Measurements from ENCODE around the gene SLIT3. TPM values are rescaled to one million over a fixed set of nuclear protein-coding genes. Genes with fewer than 3 reads are reported as not detected.

SLIT3 gene
- total RNA-seq, 2 experiments from 2014 or later = 1.8 to 2.1 TPM

DNA sequence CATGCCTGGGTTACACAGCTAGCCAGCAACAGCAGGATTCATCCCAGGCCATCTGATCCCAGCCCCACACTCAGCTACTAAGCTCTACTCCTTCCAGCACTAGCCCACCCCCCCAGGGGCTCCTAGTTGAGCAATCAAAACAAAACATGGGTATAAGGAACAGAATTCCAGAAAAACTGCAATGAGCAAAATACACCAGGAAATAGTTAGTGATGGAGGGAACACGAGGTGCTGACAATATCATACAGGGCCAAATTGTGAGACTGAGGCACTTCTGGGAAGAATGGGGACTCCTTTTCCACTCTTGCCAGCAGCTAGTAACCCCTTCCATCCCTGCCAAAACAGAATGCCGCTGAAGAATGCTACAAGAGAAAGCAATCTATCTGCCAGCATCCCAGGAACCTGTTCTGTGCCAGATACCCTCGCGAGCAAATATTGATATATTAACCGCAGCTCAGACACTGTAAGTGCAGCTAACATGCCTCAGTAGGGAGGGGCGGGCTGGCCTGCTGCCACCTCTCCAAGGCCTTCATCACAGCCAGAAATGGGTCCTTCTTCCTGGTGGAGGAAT is 161.4 kb downstream of the SLIT3 start:
- Mint-ChIP-seq H3K27ac (no peak overlapping the region), H3K27me3 (peaks cover 4% of the 10 kb centered on the region), H3K9me3 (no peaks in the 10 kb centered on the region), H3K4me3 (no peak overlapping the region), H3K4me1 (ENCODE audit: low read depth) (no peaks in the 10 kb centered on the region), H3K36me3 (no peaks in the 10 kb centered on the region)
- ChIA-PET POLR2A (no interaction called here), CTCF (no interaction called here)
- intact Hi-C loops (cut with micrococcal nuclease) = no loop called here
- DNase-seq = no peak

DNA sequence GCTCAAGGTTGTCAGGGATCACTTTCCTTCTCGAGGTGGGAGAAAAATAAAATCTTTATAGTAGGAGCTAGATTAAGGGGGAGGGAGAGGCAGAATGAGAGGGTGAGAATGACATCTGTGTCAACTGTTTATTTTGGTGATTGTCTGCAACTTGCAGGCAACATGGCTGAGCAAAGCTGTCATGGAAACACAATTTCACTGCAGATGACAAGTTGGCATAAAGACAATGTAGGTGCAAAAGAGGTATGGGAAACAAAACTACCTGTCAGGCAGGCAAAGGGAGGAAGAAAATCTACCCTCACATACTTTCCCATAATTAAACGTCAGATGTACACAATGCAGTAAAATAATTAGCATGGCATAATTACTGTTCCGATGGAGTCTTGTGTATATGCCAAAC is 167.4 kb downstream of the SLIT3 start:
- no peak overlapping the region for H3K4me3 Mint-ChIP-seq
- intact Hi-C loops (cut with micrococcal nuclease) = no loop called here
- CTCF ChIA-PET = no interaction called here
- no peaks in the 10 kb centered on the region for H3K27me3 Mint-ChIP-seq
- H3K4me1 Mint-ChIP-seq (ENCODE audit: low read depth) = no peaks in the 10 kb centered on the region
- no peaks in the 10 kb centered on the region for H3K36me3 Mint-ChIP-seq
- no peaks in the 10 kb centered on the region for H3K9me3 Mint-ChIP-seq
- DNase-seq = no peak
- POLR2A ChIA-PET = no interaction called here
- H3K27ac Mint-ChIP-seq = no peak overlapping the region

DNA sequence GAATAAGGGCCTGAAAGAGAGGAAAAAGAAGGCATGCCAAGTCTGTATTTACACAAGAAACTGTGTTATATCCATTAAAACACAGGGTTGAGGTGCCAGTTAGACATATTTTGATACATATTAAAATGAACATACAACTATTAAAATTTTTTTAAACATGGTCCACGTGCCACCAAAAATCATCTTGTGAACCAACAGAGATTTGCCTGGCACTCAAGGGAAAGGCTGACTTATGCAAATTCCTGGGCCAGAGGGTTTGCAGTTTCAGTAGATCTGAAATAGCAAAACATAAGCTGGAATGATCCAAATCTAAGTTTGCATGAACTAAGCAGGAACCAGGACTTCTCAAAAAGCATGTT is 168.7 kb downstream of the SLIT3 start:
- CTCF ChIA-PET = interaction anchor here (1.1 kb wide), 1 partner anchor 19 kb away, joined by 4 read pairs; no protein-coding TSS in a partner anchor
- intact Hi-C loops (cut with micrococcal nuclease) = no loop called here
- Mint-ChIP-seq H3K9me3 (no peaks in the 10 kb centered on the region), H3K36me3 (no peaks in the 10 kb centered on the region), H3K27me3 (no peaks in the 10 kb centered on the region), H3K4me1 (ENCODE audit: low read depth) (no peaks in the 10 kb centered on the region), H3K4me3 (no peak overlapping the region), H3K27ac (no peak overlapping the region)
- no peak for DNase-seq
- POLR2A ChIA-PET = no interaction called here

DNA sequence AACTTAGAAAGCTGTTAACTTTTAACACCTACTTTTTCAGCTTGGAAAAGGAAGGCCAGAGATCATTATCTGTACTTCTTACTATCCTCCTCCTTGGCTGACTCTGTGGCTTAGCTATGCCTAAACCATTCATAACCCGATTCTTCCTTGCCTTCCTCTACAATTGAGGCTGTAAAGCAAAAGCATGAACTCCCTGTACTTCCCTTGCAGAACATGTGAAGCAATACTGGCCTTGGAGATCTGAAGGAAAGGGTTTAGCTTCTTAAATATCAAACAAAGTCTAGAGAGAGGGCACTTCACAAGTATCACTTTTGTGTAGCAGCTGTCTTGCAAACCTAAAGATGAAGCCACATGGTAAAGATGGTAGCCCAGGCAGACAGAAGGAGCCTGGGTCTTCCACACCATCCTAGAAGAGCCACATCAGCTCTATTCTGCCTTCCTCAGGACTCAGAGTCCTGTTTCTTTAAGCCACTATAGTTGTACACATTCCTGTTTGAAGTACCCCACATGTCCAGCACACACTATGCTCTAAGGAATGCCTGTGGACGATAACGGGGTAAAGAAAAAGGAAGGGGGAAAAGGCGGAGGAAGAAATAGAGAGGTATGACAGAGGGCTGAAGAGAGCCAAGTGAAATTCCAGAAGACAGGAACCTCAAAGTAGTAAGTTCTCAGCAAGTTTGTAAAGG is 169.2 kb downstream of the SLIT3 start:
- CTCF ChIA-PET = interaction anchor here (1.1 kb wide), 1 partner anchor 19 kb away, joined by 4 read pairs; no protein-coding TSS in a partner anchor
- no peak for DNase-seq
- no peaks in the 10 kb centered on the region for H3K36me3 Mint-ChIP-seq
- H3K9me3 Mint-ChIP-seq = no peaks in the 10 kb centered on the region
- H3K27me3 Mint-ChIP-seq = no peaks in the 10 kb centered on the region
- no peak overlapping the region for H3K27ac Mint-ChIP-seq
- intact Hi-C loops (cut with micrococcal nuclease) = no loop called here
- POLR2A ChIA-PET = no interaction called here
- H3K4me3 Mint-ChIP-seq = no peak overlapping the region
- H3K4me1 Mint-ChIP-seq (ENCODE audit: low read depth) = no peaks in the 10 kb centered on the region

DNA sequence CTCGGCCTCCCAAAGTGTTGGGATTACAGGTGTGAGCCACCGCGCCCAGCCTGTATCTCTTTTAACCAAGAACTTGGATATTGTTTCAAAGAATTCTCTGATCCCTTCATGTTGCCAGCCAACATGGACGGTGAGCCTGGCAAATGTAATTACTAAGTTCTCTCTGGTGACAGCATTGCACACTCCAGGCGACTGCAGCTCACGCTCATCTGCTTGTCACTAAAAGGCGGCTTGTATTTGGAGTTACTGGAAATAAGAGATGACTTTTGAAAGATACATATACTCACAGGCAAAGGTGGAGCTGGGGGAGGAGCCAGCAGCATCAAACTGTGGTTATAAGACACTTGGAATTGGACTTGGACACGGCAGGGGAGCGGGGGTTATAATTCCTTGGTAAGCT is 172.3 kb downstream of the SLIT3 start:
- POLR2A ChIA-PET = no interaction called here
- H3K27ac Mint-ChIP-seq = no peak overlapping the region
- H3K4me3 Mint-ChIP-seq = no peak overlapping the region
- intact Hi-C loops (cut with micrococcal nuclease) = no loop called here
- no peaks in the 10 kb centered on the region for H3K36me3 Mint-ChIP-seq
- H3K4me1 Mint-ChIP-seq (ENCODE audit: low read depth) = no peaks in the 10 kb centered on the region
- CTCF ChIA-PET = no interaction called here
- DNase-seq = no peak
- no peaks in the 10 kb centered on the region for H3K9me3 Mint-ChIP-seq
- no peaks in the 10 kb centered on the region for H3K27me3 Mint-ChIP-seq

DNA sequence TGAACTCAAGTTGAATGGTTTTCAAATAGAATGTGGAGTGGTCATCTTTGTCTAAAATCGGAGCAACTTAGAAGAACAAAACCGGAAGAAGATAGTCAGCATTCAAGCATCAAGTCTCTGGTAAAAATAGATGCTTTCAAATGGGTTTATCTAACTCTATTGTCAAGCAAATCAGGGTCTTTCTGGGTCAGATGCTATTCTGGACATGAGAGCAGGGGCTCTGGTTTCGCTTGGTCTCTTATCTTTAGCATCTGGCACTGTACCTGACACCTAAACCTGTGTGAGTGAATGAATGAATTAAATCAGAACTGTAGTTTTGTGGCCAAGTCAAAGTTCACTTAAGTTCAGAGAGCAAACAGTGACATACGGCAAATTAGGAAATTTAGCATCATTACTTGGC is 173.5 kb downstream of the SLIT3 start:
- Mint-ChIP-seq H3K27ac (no peak overlapping the region), H3K36me3 (no peaks in the 10 kb centered on the region), H3K4me3 (no peak overlapping the region), H3K4me1 (ENCODE audit: low read depth) (no peaks in the 10 kb centered on the region), H3K27me3 (no peaks in the 10 kb centered on the region), H3K9me3 (no peaks in the 10 kb centered on the region)
- CTCF ChIA-PET = no interaction called here
- POLR2A ChIA-PET = no interaction called here
- intact Hi-C loops (cut with micrococcal nuclease) = no loop called here
- no peak for DNase-seq

DNA sequence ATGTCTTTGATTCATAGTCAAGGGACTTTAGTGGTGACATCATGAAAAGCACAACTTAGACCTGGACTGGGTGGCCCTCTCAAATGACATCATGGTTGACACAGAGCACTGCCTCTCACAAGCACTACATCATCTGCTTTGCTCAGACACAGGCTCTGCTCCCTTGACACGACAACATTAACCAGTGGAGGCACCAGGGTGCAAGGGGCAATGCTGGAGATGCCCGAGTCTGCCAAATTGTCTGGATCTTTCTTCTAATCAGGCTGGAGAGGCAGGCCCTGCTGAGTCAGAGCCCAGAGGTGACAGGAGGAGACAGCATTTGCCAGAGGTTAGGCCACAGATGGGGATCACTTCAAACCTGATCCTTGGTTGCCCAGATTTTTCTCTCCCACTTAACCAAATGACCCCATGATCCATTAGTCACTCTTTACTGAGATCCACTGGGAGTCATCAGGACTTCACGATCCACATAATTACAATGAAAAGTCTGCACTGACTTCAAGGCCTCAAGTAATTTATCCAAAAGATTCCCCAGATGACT is 174.4 kb downstream of the SLIT3 start:
- ChIA-PET CTCF (no interaction called here), POLR2A (no interaction called here)
- Mint-ChIP-seq H3K4me1 (ENCODE audit: low read depth) (no peaks in the 10 kb centered on the region), H3K36me3 (no peaks in the 10 kb centered on the region), H3K4me3 (no peak overlapping the region), H3K27ac (no peak overlapping the region), H3K27me3 (no peaks in the 10 kb centered on the region), H3K9me3 (no peaks in the 10 kb centered on the region)
- DNase-seq = no peak
- intact Hi-C loops (cut with micrococcal nuclease) = no loop called here

DNA sequence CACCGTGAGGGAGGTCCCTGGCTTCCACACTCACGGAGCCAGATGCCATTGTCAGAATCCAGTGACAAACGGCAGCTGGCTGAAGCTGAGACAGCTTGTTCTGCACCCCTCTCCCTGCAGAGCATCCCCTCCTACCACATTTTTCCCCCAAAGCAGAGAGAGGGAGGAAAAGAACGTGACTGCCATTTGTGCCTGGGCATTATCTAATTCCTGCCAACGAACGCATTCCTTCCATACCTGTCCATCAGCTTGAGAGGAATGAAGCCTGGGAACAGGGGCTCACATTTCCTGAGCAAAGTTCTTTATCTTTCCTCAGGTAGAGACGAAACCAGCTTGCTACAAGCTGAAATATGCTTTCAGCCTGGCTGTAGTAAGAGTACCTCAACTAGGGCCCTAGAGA is 175.4 kb downstream of the SLIT3 start:
- no peak for DNase-seq
- Mint-ChIP-seq H3K4me3 (no peak overlapping the region), H3K4me1 (ENCODE audit: low read depth) (no peaks in the 10 kb centered on the region), H3K27me3 (no peaks in the 10 kb centered on the region), H3K27ac (no peak overlapping the region), H3K36me3 (no peaks in the 10 kb centered on the region), H3K9me3 (no peaks in the 10 kb centered on the region)
- CTCF ChIA-PET = no interaction called here
- intact Hi-C loops (cut with micrococcal nuclease) = no loop called here
- POLR2A ChIA-PET = no interaction called here

DNA sequence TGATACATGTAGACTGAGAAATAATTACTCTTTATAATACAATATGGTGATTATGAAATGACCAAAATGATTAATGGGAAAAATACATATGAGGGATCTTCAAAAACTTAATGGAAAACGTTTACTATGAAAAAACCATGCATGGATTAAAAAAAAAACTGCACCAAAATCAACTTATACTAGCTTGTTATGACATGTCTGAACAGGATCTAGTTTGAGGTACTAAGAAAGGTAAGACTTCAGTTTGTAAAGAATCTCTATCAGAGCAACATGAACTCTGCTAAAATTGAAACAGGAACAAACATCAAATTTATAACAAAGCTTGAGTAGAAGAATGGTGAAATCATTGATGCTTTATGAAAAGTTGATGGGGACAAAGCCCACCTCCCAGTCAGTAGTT is 178.0 kb downstream of the SLIT3 start:
- POLR2A ChIA-PET = no interaction called here
- Mint-ChIP-seq H3K27me3 (no peaks in the 10 kb centered on the region), H3K36me3 (no peaks in the 10 kb centered on the region), H3K4me3 (no peak overlapping the region), H3K4me1 (ENCODE audit: low read depth) (no peaks in the 10 kb centered on the region), H3K27ac (no peak overlapping the region), H3K9me3 (no peaks in the 10 kb centered on the region)
- intact Hi-C loops (cut with micrococcal nuclease) = no loop called here
- no peak for DNase-seq
- CTCF ChIA-PET = no interaction called here

DNA sequence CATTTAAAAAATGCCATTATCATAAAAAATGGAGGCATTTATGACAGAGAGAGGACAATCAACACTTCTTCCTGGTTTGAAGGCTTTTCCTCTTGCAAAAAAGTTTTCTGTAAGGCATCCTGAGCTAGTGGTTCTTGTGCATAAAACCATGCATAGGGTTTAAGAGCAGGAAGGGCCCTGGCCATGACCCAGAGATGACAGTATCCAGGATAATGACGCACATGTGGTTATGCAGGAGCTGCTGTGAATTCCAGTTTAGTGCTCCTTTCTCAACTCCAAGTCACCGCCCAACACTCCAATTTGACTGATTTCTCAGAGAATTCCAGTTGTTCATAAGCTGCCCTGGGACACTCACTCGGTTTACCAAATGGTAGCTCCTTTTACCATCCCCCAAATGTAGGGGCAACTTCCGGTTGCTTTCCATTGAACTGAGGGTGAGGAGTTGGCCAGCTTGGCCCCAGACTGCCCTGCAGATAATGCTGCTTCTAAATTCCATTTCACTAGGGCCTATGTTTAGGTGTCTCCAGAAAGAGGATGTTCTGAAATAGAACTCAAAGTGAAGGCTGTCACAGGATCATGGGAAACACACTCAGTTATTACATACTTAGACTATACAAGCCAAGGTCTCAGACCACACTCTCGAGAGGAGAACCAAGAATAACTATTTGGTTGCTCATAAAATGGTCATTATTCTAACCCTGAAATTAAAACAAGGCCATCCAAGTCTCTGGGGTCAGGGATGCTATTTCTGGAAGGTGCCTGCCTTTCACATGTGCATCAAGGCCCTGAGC is 179.1 kb downstream of the SLIT3 start:
- intact Hi-C loops (cut with micrococcal nuclease) = no loop called here
- POLR2A ChIA-PET = no interaction called here
- no peaks in the 10 kb centered on the region for H3K9me3 Mint-ChIP-seq
- CTCF ChIA-PET = no interaction called here
- H3K27me3 Mint-ChIP-seq = no peaks in the 10 kb centered on the region
- DNase-seq = no peak
- no peaks in the 10 kb centered on the region for H3K4me1 Mint-ChIP-seq (ENCODE audit: low read depth)
- no peak overlapping the region for H3K4me3 Mint-ChIP-seq
- H3K36me3 Mint-ChIP-seq = no peaks in the 10 kb centered on the region
- no peak overlapping the region for H3K27ac Mint-ChIP-seq

DNA sequence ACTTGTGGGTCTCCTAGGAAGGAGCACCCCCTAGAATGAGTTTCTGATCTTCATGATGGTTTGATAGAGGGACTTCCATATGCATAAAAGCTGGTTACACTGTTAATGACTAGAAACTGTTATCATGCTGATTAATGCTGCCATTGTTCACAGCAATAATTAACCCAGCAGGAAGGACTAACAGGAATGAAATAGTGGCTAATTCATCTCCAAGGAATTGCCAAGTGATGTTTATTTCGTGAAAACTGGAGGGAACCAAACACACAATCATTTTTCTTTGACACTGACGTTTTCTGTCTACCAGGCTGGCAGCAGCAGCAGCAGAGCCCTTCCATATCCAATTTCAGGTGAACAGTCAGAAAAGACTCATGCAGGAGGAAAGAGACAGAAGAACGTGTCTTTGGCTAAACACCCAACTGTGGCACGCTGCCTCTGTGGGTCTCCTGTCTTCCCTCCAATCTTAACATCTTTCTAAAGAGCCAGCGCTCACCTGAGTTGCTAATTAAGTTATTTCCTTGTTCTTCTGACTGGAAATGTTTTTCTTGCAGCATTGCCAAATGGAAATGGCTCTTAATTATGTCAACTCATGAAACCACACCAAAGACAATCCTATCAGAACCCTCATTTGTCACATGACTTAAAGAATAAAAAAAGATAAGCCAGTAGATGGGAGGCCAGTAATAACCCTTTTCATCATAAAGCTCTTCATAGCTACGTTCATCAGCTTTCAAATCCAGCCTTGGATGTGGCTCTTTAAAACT is 181.5 kb downstream of the SLIT3 start:
- Mint-ChIP-seq H3K9me3 (no peaks in the 10 kb centered on the region), H3K36me3 (no peaks in the 10 kb centered on the region), H3K27me3 (no peaks in the 10 kb centered on the region), H3K4me1 (ENCODE audit: low read depth) (no peaks in the 10 kb centered on the region), H3K27ac (no peak overlapping the region), H3K4me3 (no peak overlapping the region)
- ChIA-PET POLR2A (no interaction called here), CTCF (no interaction called here)
- DNase-seq = no peak
- intact Hi-C loops (cut with micrococcal nuclease) = no loop called here

DNA sequence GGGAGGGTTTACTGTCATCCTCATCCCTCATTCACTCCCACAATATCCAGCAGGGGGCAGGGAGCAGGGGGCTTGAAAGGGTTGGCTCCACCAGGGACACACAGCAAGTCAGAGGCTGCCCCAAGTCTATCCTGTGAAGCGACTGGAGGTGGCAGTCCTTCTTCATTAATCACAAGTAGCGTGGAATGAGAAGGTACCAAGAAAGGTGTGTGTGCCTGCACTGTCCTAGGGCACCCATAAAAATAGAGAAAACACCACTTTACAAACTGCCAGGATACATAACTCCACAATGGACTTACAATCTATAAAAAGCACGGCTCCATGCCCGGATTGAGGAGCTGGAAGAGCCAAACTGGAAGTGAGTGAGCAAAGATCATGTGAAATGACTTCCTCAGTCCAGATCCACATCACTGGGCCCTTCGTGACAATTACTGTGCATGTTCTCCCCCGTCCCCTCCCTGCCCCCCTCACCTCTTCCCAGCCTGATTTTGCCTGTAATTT is 183.9 kb downstream of the SLIT3 start:
- intact Hi-C loops (cut with micrococcal nuclease) = no loop called here

More for the DNA sequence above, 183.9 kb downstream of the SLIT3 start:
- DNase-seq = no peak
- ChIA-PET POLR2A (no interaction called here), CTCF (no interaction called here)
- no peaks in the 10 kb centered on the region for H3K9me3 Mint-ChIP-seq
- no peaks in the 10 kb centered on the region for H3K27me3 Mint-ChIP-seq
- H3K4me1 Mint-ChIP-seq (ENCODE audit: low read depth) = no peaks in the 10 kb centered on the region
- H3K4me3 Mint-ChIP-seq = no peak overlapping the region
- no peak overlapping the region for H3K27ac Mint-ChIP-seq
- H3K36me3 Mint-ChIP-seq = no peaks in the 10 kb centered on the region

All from activated CD4-positive, alpha-beta memory T cell treated with anti-CD3 and anti-CD28 coated beads for 36 hours (primary cell).